Iris pigment epithelial cell (primary cell): ENCODE data around the gene DIRAS3.
"Not testable (repeated sequence)": the region's sequence is repeated elsewhere in the genome, so short reads cannot be mapped to it uniquely, and the experiment has no call there.

Source experiments
- DNase-seq: peaks from one replicate; pipeline ENCODE4 v3.0.0-alpha.2; 2011; ENCODE audit warnings: low read depth

DIRAS3 gene, protein sequence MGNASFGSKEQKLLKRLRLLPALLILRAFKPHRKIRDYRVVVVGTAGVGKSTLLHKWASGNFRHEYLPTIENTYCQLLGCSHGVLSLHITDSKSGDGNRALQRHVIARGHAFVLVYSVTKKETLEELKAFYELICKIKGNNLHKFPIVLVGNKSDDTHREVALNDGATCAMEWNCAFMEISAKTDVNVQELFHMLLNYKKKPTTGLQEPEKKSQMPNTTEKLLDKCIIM

GRCh38 chr1:68049941-68050878 lies at the start of gene DIRAS3:
TSS of gene DIRAS3 (minus strand) at chr1:68050627. CDS start at chr1:68047297, 3,330 bp downstream.
- peak; percentile 84 for DNase-seq

- peak; percentile 39 for DNase-seq
Observed at GRCh38 chr1:68093737-68094136, 43.3 kb upstream of the DIRAS3 start.

GRCh38 chr1:68087184-68087583 lies 36.8 kb upstream of the DIRAS3 start:
- DNase-seq: peak; percentile 43

- DNase-seq: no peak
Observed at GRCh38 chr1:68085752-68086151, 35.3 kb upstream of the DIRAS3 start.

- no peak for DNase-seq
Observed at GRCh38 chr1:68083686-68084085, 33.3 kb upstream of the DIRAS3 start.

- DNase-seq: no peak
Observed at GRCh38 chr1:68081775-68082283, 31.4 kb upstream of the DIRAS3 start.

- no peak for DNase-seq
Observed at GRCh38 chr1:68078647-68079046, 28.2 kb upstream of the DIRAS3 start.

GRCh38 chr1:68074472-68074871 lies 24.0 kb upstream of the DIRAS3 start:
- no peak for DNase-seq

DNA sequence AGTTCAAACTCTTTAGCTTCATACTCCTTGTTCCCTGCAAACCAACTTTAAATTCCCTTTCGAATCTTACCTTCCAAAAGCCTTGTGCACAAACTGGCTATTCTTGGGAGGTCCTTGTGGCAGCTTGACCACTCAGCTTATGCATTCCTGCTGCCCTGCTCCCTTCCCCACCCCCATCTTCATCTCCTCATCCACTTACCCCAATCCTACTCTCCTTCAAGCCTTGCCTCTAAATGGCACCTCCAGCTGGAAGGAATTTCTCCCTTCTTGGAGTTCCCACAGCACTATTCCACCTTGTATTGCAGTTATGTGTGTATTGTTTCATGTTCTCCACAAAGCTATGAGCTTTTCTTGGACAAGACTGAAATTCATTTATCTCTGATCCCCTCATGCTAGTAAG lies 15.3 kb upstream of the DIRAS3 start:
- no peak for DNase-seq

GRCh38 chr1:68058053-68058452 lies 7.6 kb upstream of the DIRAS3 start:
- DNase-seq: not testable (repeated sequence)

DNA sequence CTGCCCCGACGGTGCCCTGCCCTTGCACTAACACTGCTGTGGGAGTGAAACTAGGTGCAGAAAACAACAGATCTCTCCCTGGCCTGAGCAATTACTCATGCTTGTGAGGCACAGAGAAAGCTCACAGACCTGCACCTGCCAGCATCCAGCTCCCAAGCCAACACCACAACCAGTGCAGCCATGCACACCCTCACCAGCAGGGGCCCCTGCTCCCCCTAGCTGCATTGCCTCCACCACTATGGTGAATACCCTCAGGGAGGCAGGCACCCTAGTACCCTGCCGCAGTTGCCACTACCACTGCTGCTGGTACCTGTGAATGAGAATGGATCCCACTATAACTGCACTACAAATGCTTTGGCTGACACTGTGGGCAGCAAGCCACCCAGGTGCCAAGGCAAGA lies 7.1 kb upstream of the DIRAS3 start:
- DNase-seq: no peak

DNA sequence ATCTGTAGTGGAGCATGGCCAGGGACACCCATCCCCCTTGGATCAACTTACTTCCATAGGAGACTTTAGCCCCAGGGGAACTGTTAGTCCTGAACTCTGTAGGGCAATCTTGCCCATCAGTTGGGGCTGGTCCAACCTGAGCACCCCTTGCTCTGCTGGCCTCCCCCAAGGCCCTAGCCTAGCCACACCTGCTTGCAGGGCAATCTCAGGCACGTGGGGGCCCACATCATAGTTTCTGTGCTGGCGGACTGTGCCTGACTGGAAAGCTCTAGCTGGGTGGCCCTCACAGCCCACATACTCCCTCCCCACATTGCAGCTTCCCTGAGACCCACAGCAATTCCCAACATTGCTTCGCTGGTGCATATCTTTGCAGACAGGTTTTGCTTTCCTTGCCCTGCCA lies 6.6 kb upstream of the DIRAS3 start:
- DNase-seq: no peak

- peak; percentile 80 for DNase-seq
Observed at GRCh38 chr1:68051475-68051874, 1.0 kb upstream of the DIRAS3 start.

- no peak for DNase-seq
Observed at GRCh38 chr1:68047659-68048026, 2.8 kb downstream of the DIRAS3 start.

- DNase-seq: no peak
Observed at GRCh38 chr1:68046885-68047658, 3.4 kb downstream of the DIRAS3 start.

DNA sequence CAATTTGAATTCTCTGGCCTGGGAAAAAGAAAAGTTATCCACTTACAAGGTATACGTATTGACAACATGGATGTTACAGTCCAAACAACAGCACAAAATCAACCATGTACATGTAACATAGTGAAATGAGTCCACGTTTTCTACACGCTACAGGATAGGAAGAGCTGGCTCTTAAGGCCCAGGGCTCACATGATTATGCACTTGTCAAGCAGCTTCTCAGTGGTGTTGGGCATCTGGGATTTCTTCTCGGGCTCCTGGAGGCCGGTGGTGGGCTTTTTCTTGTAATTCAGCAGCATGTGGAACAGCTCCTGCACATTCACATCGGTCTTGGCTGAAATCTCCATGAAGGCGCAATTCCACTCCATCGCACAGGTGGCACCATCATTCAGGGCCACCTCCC lies 4.0 kb downstream of the DIRAS3 start:
- no peak for DNase-seq

GRCh38 chr1:68045511-68046180 lies 4.8 kb downstream of the DIRAS3 start:
- no peak for DNase-seq

DNA sequence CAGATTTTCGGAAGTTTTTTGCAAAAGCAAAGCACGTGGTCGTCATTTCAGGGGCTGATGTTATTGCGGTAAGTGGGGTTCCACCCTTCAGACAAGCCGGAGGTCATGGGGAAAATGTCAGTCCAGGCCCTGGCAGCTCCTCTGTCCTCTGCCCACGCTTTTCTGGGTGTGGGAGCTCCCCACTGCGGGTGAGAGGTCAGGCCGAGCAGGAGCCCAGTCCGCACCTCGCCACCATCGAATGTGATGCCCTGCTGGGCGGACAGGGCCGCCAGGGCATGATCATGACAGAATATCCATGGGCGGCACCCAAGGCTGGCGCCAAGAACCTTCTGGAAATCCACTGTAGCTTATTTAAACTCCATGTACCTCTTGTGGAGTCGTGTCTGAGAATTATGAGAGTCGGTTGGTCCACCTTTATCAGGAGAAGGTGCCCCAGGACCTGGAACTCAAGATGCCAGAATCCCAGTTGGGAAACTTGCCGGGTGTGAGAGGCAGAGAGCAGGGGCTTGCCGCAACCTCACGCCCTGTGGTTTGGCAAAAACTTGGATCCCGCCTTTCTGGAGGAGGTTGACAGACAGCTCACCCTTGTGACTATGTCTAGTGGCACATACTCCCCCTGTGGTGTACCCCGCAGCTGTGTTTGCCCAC lies 6.9 kb downstream of the DIRAS3 start:
- DNase-seq: no peak

DNA sequence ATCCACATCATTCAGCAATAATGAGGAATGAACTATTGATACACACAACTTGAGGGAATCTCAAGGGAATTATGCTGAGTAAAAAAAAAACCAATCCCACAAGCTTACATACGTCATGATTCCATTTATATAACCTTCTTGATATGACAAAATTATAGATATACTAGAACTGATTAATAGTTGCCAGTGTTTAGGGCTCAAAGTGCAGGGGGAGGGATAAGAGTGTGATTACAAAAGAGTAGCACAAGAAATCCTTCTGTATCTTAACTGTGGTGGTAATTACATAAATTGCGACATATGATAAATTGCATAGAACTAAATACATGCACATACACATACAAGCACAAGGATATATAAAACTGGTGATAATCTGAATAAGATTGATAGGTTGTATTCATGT lies 13.5 kb downstream of the DIRAS3 start:
- no peak for DNase-seq

GRCh38 chr1:68029444-68029843 lies 21.0 kb downstream of the DIRAS3 start:
- no peak for DNase-seq

DNA sequence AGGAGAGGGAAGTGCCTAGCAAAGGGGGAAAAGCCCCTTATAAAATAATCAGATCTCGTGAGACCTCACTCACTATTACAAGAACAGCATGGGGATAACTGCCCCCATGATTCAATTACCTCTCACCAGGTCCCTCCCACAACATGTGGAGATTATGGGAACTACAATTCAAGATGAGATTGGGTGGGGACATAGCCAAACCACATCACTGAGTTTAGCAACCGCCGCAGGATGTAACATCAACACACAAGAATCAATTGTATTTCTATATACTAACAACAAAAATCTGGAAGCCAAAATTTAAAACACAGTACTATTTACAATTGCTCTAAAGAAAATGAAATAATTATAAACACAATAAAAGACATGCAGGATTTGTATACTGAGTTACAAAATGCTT lies 21.9 kb downstream of the DIRAS3 start:
- no peak for DNase-seq
